ENCODE results near the gene NEK11.

- TF ChIP-seq CTBP1 (IDR thresholded peaks at IDR 0.05; ENCODE audit: borderline replicate concordance) (no peak), FOXA1 (IDR thresholded peaks at IDR 0.05) (no peak), NFRKB (IDR thresholded peaks at IDR 0.05) (no peak), SP1 (IDR thresholded peaks at IDR 0.05) (no peak), BHLHE40 (IDR thresholded peaks at IDR 0.05; ENCODE audit: borderline replicate concordance) (no peak), ARNT (IDR thresholded peaks at IDR 0.05) (no peak), ZNF384 (IDR thresholded peaks at IDR 0.05) (no peak)
- TF ChIP-seq, protein P1, sequence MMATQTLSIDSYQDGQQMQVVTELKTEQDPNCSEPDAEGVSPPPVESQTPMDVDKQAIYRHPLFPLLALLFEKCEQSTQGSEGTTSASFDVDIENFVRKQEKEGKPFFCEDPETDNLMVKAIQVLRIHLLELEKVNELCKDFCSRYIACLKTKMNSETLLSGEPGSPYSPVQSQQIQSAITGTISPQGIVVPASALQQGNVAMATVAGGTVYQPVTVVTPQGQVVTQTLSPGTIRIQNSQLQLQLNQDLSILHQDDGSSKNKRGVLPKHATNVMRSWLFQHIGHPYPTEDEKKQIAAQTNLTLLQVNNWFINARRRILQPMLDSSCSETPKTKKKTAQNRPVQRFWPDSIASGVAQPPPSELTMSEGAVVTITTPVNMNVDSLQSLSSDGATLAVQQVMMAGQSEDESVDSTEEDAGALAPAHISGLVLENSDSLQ (IDR thresholded peaks at IDR 0.05) = no peak
These were observed 87.6 kb downstream of the NEK11 start for GRCh38 chr3:131114256-131114655.

Measured in HEK293T (cell line).